Natural killer cell treated with Interleukin-12 subunit alpha and Interleukin-12 subunit beta and Interleukin-15 and Interleukin-18, amount 100 ng/mL, for 72 hours (primary cell): ENCODE data around the gene COL4A1. TPM values are rescaled to one million over a fixed set of nuclear protein-coding genes. Genes with fewer than 3 reads are reported as not detected.

Source experiments
- ATAC-seq, 2 donors: fragments of 150-1000 bp; cut with Tn5 transposase in 1 of 2; sonication (Bioruptor Pico), chemical (Tn5 transposase) in 1 of 2; 2 replicates each; pipeline ENCODE4 v1.10.0; 2021
- DNase-seq: peaks from one replicate; pipeline ENCODE4 v3.0.0; 2022; ENCODE audit warnings: low spot score
- H3K27ac Mint-ChIP-seq, 2 donors: 1 replicate in 1 of 2; 2 replicates in 1 of 2; pipeline ENCODE4 v1.8.0; 2022; ENCODE audit warnings: mixed read lengths in 2 of 2, mild to moderate bottlenecking in 1 of 2, moderate library complexity in 1 of 2
- H3K27me3 Mint-ChIP-seq, 2 donors: 1 replicate in 1 of 2; 2 replicates in 1 of 2; pipeline ENCODE4 v1.8.0; 2022; ENCODE audit warnings: mixed read lengths in 2 of 2
- H3K36me3 Mint-ChIP-seq: one replicate; pipeline ENCODE4 v1.8.0; 2022; ENCODE audit warnings: mixed read lengths
- H3K4me1 Mint-ChIP-seq, 2 donors: 1 replicate in 1 of 2; 2 replicates in 1 of 2; pipeline ENCODE4 v1.8.0; 2022; ENCODE audit warnings: low read depth in 2 of 2, mixed read lengths in 2 of 2, mild to moderate bottlenecking in 1 of 2
- H3K4me3 Mint-ChIP-seq: one replicate; pipeline ENCODE4 v1.8.0; 2022; ENCODE audit warnings: mixed read lengths
- H3K9me3 Mint-ChIP-seq: 2 replicates; pipeline ENCODE4 v1.8.0; 2022; ENCODE audit warnings: mixed read lengths
- total RNA-seq, 2 donors: library from RNA; stranded (reverse); gene quantifications; one replicate each; pipeline ENCODE4 v1.2.3, GENCODE V29; 2022

COL4A1 gene
- total RNA-seq, 2 donors from 2014 or later = not detected

DNA sequence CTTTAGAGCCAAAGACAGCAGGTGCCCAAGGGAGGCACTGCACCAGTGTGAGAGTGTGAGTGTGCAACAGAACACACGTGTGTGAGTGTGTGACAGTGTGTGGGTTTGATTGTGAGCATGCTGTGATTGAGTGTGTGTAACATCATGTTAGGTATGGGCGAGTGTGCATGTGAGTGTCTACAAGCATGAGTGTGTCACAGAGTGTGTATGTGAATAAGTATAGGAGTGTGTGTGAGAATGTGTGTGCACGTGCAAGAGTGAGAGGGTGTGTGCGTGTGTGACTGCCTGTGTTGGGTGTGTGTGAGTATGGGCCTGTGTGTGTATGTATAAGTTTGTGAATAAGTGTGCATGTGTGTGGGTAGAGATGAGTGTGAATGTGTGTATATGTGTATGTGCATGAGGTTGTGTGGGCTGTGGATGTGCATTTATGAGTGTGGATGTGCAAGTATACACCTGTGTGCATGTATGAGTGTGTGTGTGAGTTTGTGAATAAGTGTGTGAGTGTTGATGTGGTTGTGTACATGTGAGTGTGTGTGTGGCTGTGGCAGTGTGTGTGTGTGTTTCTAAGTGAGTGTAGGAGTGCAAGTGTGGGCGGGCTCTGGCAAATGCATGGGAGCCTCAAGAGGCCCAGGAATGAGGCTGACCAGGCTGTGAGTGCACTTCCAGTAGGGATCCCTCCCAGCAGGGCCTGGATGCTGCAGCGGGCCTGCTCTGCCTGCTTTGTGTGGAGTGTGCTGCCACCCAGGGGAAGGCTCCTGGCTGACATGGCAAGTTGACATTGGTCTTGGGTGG lies 198.4 kb downstream of the COL4A1 start:
- Mint-ChIP-seq H3K36me3 (no peaks in the 10 kb centered on the region), H3K27me3 (peaks cover 0 to 5% of the 10 kb centered on the region in 2 donors), H3K27ac (no peak overlapping the region), H3K9me3 (no peaks in the 10 kb centered on the region), H3K4me3 (no peak overlapping the region), H3K4me1 (no peaks in the 10 kb centered on the region)
- DNase-seq = no peak
- no peak for ATAC-seq

DNA sequence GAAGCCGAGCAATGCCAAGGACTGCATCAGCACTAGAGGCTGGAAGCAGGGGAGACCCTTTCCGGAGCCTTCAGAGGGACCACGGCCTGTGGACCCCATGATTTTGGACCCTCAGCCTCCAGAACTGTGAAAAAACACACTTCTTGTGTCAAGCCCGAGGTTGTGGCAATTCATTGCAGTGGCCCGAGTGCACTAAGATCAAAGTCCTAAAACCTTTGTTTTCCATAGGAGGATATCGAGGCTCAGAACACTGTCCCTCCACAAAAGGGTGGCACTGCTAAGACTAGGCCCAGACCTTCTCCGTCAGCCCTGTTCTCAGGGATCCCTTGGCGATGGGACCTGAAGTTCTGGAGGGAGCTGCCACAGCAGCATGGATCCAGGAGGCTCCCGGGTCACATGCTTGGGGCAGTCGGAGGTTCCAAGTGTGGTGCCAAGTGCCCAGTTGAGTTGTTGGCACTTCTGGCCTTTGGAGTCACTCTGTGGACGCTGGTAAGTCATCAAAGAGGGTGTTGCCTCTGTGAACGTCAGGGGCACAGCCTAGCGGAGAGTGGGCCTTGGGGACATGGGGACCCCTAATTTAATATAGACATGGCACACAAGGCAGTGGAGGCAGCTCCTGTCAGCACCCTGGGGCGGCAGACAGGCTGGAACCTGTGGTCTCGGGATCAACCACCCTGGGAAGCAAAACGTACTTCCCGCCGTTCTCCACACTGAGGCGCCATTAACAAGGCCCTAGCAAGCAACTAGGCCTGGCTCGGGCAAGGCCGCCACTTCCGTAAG lies 199.2 kb downstream of the COL4A1 start:
- ATAC-seq (no peak), DNase-seq (no peak)
- H3K4me1 Mint-ChIP-seq = no peaks in the 10 kb centered on the region
- no peaks in the 10 kb centered on the region for H3K36me3 Mint-ChIP-seq
- no peak overlapping the region for H3K4me3 Mint-ChIP-seq
- H3K27me3 Mint-ChIP-seq = peaks cover 0 to 4% of the 10 kb centered on the region in 2 donors
- no peak overlapping the region for H3K27ac Mint-ChIP-seq
- H3K9me3 Mint-ChIP-seq = no peaks in the 10 kb centered on the region

DNA sequence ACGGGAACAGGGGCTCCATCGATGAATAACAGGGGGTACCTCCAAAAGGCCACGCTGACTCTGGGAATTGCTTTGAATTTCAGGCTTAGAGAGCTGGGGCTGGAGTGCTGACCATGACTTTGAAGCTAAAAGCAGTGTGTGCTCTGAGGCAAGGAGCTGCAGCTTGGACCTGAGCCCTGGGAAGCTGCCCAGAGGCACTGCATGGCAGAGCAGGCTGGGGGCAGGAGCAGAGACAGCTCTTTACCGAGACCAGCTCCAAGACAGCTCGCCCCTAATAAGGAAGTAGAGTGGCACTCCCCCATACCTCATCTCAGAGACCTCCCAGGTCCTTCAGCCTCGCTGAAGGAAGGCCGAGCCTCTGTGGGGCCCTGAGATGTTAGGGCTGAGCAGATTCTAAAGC lies 200.2 kb downstream of the COL4A1 start:
- peak in 1 of 2 donors; percentile 33 for ATAC-seq
- Mint-ChIP-seq H3K4me3 (no peak overlapping the region), H3K27ac (no peak overlapping the region), H3K36me3 (no peaks in the 10 kb centered on the region), H3K9me3 (no peaks in the 10 kb centered on the region), H3K4me1 (no peaks in the 10 kb centered on the region), H3K27me3 (peaks cover 0 to 2% of the 10 kb centered on the region in 2 donors)
- no peak for DNase-seq

DNA sequence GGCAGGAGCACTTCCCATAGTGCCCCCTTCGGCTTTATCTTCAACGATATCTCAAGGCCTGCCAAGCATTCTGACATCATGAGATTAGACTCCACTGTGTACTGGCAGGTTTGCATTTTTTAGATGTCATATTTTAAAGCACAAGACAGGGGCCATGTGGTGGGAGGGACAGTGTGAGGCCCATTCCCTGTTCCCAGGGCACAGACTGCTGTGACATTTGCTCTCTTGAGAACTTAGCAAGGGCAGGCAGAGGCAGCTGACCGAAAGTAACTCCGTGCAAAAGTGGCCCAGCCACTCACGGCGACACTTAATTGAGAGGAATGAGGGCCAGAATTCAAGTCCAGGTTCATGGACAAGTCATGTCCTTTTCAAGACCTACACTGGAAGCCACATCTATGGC lies 201.8 kb downstream of the COL4A1 start:
- Mint-ChIP-seq H3K4me1 (no peaks in the 10 kb centered on the region), H3K4me3 (no peak overlapping the region), H3K36me3 (peaks cover 6% of the 10 kb centered on the region), H3K9me3 (peaks cover 4% of the 10 kb centered on the region), H3K27me3 (peaks cover 0 to 6% of the 10 kb centered on the region in 2 donors), H3K27ac (no peak overlapping the region)
- no peak for DNase-seq
- ATAC-seq = no peak

DNA sequence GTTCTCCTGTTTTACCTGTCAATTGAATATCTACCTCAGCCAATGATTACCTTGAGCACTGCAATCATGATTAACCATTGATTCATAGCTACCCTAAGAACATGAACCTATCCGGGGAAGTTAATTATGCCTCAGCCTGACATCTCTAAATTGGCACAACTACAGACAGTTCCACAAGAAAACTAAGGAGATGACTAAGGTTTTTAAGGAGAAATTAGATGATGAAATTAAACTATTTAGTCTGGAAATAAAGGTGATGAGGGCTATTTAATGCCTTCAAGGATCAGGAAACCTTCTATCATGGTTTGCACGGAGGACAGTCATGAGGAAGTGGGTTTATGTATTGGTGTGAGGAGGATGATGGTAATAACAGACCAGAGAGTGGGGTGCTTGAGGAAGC lies 203.4 kb downstream of the COL4A1 start:
- Mint-ChIP-seq H3K27ac (no peak overlapping the region), H3K4me3 (no peak overlapping the region), H3K27me3 (peaks cover 0 to 4% of the 10 kb centered on the region in 2 donors), H3K9me3 (peaks cover 4% of the 10 kb centered on the region), H3K36me3 (peaks cover 6% of the 10 kb centered on the region), H3K4me1 (no peaks in the 10 kb centered on the region)
- ATAC-seq (no peak), DNase-seq (no peak)

DNA sequence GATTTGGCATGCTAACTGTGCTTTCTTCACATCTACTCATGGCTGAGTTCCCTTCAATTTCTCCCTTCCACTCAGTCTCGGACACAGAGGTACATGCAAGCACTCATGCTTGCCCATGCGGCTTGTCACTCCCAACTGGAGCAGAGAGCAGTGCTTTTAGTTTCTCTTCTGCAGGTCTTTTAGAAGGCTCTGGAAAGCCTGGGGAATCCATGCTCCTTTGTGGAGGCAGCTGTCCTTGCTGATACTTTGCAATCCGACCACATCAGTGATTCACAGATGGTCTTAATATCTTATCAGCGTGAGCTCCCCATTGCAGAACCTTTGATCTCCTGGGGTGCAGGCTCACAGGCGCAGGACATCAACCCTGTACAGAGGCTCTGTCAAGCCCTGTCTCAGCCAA lies 203.9 kb downstream of the COL4A1 start:
- ATAC-seq = no peak
- peaks cover 6% of the 10 kb centered on the region for H3K36me3 Mint-ChIP-seq
- no peak for DNase-seq
- peaks cover 4% of the 10 kb centered on the region for H3K9me3 Mint-ChIP-seq
- no peak overlapping the region for H3K27ac Mint-ChIP-seq
- no peaks in the 10 kb centered on the region for H3K4me1 Mint-ChIP-seq
- no peak overlapping the region for H3K4me3 Mint-ChIP-seq
- H3K27me3 Mint-ChIP-seq = peaks cover 0 to 4% of the 10 kb centered on the region in 2 donors

DNA sequence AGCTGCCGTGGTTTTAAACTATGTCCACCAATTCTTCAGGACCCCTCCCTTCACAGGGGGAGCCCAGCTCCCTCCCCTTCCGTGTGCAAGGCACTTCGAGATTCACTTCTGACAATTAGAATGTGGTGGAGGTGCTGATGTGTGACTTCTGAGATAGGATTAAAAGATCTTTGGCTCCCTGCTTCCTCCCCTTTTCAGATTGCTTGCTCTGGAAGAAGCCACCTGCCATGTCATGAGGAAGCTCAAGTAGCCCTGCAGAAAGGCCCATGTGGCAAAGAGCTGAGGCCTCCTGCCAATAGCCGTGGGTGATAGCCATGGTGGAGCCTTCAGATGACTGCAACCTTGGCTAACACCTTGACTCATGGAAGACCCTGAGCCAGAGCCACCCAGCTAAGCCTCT lies 204.9 kb downstream of the COL4A1 start:
- Mint-ChIP-seq H3K4me3 (no peak overlapping the region), H3K27me3 (peaks cover 0 to 4% of the 10 kb centered on the region in 2 donors), H3K36me3 (peaks cover 6% of the 10 kb centered on the region), H3K4me1 (no peaks in the 10 kb centered on the region), H3K9me3 (peaks cover 4% of the 10 kb centered on the region), H3K27ac (no peak overlapping the region)
- DNase-seq = no peak
- ATAC-seq = no peak

DNA sequence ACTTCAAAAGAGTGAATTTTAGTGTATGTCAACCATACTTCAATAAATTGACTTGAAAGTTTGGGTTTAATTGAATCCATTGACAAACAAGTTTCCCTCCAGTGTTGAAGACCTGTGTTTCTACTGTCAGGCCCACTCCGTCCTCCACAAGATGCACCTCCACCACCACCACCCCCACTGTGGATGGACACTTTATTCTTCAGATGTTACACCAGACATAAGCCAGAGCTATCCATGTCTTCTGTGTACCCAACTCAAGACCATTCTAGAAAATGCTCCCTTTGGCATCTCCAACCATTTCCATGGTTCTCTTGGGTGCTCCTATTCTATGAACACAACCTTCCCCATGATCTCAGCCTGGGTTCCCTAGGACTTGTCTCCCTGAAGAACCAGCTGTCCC lies 207.0 kb downstream of the COL4A1 start:
- Mint-ChIP-seq H3K4me1 (no peaks in the 10 kb centered on the region), H3K4me3 (no peak overlapping the region), H3K27me3 (peaks cover 0 to 4% of the 10 kb centered on the region in 2 donors), H3K36me3 (peaks cover 6% of the 10 kb centered on the region), H3K27ac (no peak overlapping the region), H3K9me3 (peaks cover 4% of the 10 kb centered on the region)
- no peak for ATAC-seq
- no peak for DNase-seq

Other genes starting within 250 kb of the COL4A1 start
- not detected for gene COL4A2, start 127 bp upstream of the COL4A1 start, total RNA-seq